Activated T-cell treated with anti-CD3 and anti-CD28 coated beads for 1 hour (primary cell): ENCODE data around the gene TPBGL.

Experiments used
- DNase-seq: peaks from one replicate; pipeline ENCODE4 v3.0.0-alpha.2; 2020; ENCODE audit warnings: low read depth

Gene TPBGL

DNA sequence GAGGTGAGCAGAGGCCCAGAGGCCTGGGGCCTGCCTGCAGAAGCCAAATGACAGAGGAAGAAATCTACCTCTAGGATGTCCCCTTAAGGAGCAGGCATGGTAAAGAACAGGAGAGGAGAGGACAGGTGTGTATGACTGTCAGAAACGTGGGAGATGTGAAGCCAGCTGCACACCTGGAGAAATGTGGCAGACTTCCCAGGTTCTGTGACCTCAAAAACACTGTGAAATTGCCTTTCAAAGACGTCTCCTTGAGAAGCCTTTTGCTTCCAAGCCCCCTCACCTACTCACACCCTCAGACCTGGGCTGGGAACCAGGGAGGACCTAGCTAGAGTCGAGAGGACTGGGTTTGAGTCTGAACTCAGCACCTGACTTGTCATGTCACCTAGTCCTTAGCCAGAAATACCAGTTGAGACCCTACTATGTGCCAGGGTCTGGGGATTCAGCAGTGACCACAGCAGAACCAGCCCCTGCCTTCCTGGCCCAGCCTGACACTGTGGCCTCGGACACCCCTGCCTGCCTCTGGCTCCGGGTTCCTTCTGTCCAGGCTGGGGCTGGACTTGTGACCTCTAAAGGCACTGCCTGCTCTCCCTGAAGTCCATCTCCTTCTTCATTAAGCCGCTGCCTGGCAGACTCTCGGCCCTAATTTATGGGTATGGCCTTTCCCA is 5.6 kb downstream of the TPBGL start:
- no peak for DNase-seq

DNA sequence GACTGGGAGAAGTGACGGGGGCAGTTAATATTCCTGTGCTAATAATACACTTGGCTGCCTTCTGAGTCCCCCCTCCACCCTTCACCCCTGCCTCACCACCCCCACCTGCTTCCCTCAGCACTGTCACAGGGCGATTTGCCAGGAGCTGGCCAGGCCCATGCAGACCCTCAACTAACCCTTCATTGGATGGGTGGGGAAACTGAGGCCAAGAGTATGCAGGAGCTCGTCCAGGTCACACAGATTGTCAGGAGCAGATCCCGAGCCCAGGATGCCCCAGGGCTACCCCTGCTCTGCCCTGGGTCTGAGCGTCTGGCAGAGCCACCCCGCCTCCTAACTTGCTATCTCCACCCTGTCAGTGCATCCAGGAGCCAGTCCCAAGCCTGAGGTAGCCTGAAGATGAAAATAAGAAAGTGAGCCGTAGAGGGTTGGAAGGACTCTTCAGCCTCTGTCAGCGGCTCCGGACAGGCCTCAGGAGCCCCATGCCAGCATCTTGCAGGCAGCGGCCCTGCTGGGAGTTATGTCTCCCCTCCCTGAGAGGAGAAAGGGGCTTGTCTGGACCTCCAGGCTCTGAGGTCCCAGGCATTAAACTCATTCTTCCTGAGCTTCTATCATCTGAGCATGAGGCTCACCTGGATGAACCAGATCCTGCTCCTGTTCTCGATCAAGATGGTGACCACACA is 6.2 kb downstream of the TPBGL start:
- no peak for DNase-seq

DNA sequence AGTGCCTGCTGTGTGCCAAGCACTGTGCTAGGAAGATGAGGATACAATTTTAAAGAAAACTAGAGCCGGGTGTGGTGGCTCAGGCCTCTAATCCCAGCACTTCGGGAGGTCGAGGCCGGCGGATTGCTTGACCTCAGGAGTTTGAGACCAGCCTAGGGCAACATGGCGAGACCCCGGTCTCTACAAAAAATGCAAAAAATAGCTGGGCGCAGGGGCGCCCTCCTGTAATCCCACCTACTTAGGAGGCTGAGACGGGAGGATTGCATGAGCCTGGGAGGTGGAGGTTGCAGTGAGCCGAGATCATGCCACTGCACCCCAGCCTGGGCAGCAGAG is 8.3 kb downstream of the TPBGL start:
- no peak for DNase-seq

DNA sequence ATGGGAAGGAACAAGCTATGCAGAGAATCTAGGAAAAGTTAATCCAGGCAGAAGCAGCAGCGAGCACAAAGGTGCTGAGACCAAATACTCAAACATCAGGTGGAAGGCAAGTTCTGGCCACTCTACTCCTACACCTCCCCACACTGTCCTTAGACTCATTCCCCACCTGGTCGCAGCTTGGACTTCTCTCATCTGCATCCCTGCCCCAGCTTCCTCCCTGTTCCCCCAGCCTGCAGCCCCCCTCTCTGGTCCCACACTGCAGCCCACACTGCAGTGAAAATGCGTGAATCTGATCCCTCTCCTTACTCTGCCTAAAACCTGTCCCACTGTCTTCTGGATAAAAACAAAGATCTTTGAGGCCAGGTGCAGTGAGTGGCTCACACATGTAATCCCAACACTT is 9.1 kb downstream of the TPBGL start:
- no peak for DNase-seq

DNA sequence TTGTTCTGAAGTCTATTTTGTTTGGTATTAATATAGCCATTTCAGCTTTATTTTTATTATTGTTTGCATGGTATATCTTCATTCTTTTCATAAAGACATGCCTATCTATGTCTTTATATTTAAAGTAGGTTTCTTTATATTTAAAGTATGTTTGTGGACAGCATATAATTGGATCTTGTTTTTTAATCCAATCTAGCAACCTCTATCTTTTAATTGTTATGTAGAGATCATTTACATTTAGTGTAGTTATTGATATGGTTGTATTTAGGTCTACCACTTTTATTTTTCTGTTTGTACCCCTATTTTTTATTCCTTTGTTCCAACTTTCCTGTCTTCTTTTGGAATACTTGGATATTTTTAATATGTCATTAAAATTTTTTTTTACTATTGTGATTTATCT is 13.8 kb downstream of the TPBGL start:
- no peak for DNase-seq

DNA sequence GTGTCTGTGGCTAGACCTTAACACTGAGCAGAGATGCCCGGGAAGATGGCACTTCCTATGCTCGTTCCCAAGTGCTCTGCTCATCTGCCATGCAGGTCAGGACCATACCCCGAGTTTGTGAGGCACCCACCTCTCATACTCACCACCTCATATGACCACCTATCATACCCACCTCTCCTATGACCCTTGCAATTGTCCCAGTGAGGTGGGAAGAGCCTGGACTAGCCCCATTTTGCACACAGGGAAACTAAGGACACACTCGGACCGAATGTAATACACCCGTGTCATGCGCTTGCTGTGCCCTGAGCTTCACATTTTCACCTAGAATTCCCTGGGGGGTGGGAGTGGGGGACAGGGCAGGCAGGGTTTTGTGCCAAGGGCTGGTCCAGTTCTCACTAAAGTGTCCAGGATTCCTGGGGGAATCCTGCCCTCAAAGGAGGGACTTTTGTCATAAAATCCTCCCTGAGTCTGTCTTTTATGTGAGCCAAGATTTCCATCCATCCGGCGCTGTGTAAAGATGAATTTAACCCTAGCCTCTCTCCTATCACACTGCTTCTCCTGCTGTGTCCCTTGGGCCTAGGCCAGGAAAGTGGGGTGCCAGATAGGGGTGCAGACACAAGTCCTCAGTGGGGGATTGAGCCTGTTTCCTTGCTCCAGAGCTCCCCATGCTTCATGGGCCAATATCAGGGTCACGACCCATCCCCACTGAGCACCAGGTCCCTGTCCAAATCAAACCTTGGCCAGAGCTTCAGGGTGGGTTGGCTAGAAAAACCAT is 20.0 kb downstream of the TPBGL start:
- DNase-seq, result no peak

DNA sequence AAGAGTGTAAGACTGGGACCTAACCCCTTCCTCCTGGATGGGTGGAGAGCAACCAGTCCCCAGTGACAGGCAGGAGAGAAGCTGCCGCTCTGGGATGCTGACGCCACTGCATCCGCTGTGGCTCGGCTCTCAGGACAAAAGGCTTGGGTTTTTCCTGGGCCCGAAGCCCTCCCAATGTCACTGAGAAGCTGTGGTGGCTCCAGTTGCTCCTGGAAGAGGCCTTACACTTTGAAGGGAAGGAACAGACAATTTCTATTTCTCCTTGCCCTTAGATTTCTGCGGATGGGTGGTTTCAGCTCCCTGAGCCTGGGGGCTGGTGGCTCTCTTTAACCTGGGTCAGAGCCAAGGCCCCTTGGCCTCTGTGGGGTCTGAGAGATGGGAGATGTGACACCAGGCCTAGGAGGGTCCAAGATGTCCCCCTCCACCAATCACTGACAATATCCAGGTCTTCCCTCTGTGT is 21.4 kb downstream of the TPBGL start:
- no peak for DNase-seq

DNA sequence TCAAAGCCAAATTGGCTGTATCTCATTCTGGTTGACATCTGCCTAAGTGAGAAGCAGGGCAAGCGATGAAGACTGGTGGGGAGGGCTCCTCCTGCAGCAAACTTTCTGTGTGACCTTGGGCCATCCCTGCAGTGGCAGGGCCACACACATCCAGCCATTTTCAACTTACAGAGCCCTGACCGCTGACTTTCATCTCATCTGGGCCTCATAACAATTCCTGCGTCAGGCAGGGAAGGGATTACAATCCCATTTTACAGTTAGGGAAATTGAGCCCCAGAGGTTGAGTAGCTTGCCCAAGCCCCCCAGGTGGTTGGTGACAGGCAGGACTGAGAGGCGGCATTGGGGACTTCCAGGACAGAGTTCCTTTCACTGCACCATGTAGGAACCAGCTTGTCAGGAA is 21.9 kb downstream of the TPBGL start:
- no peak for DNase-seq

DNA sequence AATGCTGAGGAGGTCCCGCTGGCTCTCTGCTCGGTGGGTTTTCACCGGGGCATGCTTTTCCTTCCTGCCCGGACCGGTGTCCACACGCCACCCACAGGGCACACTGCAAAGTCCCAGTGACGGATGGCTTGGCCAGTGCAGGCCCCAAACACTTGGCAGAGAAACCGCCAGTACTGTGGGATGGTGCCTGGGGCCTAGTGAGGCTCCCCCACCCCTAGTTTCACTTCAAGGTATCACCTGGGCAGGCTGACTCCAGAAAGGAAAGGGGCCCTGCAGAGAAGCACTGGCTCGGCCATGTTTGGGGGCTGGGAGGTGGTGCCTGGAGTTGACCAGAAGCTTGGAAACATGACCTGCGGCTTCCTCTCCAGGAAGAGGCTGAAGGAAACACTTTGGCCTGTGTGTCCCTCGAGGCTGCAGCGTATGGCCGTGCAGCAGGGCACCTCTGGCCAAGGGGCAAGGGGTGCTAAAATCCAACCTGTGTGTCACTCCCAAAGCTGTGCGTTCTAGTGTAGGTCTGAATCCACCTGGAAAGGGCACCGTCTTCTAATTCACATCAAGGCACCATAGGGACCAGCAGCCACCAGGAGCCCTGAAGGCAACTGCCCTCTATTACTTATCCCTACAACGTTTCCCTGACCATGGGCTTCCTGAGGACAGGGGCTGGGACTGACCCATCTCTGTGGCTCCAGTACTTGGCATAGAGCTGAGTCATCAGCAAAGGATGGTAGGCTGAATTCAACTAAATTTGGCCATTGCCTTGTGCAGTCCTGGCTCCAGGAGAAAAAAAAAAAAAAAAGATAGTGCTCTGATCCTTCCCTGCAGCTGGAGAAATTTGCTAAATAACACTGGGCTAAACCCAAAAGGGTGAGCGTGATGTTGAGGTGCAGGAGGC is 22.6 kb downstream of the TPBGL start:
- no peak for DNase-seq

DNA sequence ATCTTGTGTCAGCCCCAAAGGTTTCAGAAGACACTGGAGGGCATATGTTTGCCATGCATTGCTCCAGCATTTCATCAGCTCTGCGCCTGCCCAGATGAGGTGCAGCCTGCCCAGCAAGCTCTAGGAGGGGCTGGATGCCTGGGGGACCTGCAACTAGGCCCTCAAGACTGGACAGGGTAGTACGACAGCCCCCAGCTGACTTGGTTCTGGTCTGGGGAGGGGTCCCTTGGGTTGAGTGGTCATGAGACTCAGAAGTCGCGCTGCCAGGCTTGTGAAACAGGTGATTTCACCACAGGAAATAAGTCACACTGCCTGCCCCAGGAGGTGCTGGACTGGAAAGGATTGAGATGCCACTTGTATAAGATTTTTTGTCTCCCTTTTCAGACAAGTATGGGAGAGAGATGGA is 23.4 kb downstream of the TPBGL start:
- DNase-seq, result no peak

DNA sequence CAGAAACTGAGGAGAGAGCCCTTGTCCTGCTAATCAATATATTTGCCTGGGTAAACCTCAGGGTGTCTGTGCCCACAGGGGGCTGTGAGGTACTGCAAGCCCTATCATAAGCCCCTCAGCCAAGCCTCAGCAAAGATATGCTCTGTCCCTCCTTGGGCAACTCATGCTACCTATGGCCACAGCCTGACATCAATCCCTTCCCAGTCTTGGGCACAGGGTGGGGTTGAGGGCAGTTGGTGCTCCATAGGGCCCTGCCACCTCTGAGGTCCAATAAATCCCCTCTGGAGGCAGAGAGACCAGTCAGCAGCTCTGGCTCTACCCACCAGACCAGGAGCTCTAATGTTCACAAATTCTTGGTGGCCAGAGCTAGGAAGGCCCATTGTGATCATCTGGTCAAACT is 23.8 kb downstream of the TPBGL start:
- no peak for DNase-seq

DNA sequence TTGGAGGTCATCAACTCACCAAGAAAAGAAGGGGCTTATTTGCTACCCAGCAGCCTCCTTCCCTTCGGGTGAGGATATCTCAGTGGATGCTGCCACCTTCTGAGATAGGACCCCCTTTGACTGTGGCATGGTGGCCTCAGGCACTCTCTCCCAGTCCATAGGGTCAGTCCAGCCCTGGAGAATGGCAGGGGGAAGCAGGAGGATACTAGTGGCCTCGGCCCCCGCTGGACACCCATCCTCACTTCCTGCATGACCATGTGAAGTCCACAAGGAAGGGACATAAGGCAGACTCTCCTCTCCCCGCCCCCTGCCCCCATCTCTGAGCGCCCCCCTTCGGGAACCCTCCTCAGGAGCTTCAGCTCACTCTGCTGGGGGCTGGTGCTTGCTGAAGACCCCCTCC is 24.4 kb downstream of the TPBGL start:
- DNase-seq, result no peak

DNA sequence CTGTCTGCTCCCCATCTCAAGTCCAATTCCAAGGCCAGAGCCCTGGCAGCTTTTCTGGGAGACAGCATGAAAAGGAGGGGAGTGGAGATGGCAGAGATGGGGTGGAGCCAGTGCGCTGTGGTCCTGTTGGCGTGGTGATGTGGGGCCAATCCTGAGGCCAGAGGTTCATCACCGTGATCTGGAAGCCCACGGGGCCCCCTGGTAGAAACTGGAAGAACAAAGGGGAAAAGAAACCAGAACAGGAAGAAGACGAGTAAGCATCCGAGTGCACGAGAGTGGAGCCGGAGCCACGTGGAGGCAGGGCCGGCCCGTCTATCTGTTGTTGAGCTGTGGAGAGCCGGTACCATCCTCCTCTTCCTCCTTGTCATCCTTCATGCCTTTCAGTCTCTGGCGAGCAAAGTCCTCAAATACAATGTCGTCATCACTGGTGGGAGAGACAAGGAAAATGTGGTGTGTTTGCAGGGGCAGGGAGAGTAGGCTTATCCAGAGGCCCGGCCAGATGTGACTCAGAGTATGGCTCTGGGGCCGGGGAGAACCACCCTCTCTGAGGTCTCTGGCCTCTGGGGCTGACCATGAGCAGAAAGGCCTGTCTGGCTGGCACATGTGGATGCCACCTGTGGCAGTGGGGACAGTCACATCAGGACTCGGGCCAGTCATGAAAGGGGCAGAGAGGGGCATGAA is 25.4 kb downstream of the TPBGL start:
- no peak for DNase-seq

DNA sequence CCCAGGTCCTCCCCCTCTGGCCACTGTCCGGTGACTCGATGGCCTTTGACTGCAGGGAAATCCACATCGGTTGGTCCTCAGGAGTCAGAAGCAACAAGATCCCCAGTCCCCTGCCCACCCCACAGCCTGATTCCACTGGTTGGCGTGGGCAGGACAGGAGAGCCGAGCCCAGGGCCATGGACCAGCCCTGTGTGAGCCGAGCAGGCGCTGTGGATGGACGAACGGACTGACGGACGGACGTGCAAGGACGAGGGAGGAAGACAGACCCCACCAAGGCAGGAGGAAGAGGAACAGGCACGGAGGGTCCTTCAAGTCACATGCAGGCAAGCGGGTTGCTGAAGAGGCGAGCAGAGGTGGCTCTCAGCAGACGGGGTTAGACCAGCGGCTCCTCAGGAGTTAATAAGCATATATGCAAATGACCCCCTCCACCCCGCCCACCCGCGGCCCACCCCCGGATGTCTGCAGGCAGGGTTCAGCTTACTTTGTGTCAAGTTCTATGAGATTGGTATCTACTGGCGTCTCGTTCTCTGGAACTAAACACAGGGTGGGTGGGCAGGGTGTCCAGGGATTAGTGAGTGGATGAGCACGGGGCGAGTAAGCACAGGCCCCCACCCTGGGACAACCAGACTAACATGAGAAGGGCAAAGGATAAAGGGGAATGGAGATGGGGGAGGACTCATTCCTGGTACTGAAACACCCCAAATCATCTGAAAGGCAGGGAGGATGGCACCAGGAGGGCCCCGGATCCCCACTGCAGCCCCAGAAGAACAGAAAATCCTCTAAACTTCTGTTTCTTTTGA is 26.8 kb downstream of the TPBGL start:
- no peak for DNase-seq

DNA sequence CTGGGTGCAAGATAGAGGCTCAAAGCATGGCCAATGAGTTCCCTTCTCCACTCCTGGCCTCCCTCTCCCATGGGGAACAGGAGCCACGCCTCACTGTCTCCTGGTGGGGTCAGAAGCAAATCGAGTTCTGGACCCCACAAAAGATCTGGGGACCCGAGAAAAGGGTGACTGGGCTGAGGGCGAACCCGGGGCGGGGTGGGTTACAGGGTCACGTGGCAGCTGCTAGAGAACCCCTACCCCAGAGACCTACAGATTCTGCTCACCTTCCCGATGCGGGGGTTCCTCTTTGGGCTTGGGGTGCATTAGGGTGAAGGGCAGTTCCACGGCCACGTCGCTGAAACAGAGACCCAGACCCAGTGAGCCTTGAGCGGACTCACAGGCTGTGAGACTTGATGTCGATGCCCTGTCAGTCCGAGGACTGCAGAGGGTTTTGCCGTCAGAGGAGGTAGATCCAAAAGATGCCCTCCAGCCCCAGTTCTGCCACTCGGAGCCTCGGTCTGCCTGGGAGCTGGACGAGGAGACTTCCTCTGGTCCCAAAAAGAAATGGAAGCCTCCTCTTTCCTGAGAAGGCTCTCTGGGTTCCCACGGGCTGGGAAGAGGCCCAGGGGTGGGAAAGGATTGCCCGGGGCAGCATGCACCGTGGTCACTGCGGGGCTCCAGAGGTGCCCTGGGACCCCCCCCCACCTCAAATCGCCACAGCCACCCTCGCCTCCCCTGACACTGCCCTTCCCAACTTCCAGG is 28.2 kb downstream of the TPBGL start:
- no peak for DNase-seq

DNA sequence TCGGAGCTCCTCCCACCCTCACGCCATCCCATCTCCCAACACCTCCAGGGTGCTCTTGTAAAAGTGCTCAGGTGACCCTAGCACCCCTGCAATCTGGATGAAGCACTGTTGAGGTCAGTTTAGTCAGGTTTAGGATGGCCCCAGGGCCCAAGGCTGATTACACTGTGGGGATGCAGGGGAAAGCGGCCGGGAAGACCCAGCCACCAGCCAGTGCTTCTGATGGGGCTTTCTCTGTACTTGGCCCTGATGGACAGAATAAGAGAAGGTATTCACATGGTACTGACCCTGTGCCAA is 28.7 kb downstream of the TPBGL start:
- no peak for DNase-seq

DNA sequence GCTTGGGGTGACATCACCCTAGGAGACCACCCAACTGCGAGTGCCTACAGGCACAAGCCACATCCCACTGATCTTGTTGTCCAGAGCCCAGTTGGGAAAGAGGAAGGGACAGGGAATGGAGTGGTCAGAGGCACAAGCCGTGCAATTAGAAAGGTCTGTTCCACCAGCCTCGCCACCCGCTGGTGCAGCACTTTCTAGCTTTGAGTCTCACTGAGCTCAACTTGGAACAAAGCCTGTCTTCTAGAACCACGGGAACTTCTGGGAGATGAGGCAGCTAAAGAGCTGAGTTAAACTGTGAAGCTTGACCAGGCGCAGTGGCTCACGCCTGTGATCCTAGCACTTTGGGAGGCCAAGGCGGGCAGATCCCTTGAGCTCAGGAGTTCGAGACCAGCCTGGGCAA is 29.3 kb downstream of the TPBGL start:
- DNase-seq, result no peak

DNA sequence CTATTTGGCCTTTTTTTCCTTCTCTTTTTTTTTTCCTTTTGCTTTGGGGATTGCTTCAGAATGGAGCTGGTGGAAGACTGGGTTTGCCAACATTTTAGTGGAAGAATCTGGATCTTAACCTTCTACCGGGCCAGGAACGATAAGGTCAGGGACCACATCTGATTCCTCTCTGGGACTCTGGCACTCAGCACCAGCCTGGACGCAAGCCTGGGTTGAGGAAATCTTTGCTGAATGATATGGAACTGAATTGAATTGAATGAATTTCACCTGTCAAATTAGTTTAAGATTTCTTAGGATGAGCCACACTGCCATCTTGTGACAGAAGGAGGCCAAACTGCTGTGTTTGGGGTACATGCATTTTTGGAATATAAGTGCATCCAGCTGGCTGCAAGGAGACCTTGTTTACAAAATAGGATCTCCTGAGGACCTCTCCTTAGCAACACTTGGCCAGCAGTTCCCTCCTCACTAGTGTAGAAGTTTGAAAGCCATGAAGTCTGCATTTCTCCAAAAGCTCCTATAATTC is 30.4 kb downstream of the TPBGL start:
- DNase-seq, result no peak

DNA sequence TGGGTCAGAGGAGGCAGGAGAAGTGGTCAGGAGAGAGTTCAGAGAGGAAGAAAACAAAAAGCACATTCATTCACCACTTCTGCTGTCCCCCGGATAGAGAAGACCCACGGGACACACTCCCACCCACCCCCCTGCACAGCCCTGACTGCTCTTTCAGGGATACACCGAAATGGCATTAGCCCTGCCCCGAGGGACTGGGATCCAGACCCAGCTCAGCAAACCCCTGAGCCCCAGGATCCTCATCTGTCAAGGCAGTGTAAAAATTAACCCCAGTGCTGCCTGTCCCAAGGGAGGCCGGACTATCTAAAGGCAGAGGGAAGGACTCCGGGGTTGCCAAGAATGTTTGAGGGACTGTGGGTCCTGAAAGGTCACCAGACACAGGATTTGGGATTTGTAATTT is 31.2 kb downstream of the TPBGL start:
- DNase-seq, result no peak

DNA sequence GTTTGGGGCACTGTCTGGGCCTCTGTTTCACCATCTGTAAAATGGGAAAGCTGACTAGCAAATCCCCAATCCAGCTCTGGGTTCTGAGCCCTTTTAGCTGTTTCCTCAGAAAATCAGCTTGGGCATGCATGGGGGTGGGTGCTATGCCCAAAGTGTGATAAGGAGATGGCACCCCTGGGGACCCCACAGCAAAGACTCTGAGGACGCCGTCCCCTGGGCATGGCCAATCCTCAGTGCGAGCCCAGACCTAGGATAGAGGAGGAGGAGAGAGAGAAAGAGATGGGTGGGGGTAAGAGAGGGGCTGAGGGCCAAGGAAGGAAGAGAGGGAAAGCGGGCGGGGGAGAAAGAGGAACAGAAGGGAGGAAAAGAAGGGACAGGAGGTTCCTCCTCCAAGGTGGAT is 31.8 kb downstream of the TPBGL start:
- DNase-seq, result no peak
